SK-N-DZ (cell line): ENCODE measurements around the gene CCDC15.

Experiments
- DNase-seq: peaks from one replicate; pipeline ENCODE4 v3.0.0-alpha.2; 2015; ENCODE audit warnings: low spot score

Gene CCDC15

GRCh38 chr11:125063429-125064043 lies 109.5 kb downstream of the CCDC15 start:
- DNase-seq = no peak

- DNase-seq = no peak
Observed at GRCh38 chr11:125064070-125064469, 110.1 kb downstream of the CCDC15 start.

- DNase-seq = no peak
Observed at GRCh38 chr11:125068368-125068767, 114.4 kb downstream of the CCDC15 start.

DNA sequence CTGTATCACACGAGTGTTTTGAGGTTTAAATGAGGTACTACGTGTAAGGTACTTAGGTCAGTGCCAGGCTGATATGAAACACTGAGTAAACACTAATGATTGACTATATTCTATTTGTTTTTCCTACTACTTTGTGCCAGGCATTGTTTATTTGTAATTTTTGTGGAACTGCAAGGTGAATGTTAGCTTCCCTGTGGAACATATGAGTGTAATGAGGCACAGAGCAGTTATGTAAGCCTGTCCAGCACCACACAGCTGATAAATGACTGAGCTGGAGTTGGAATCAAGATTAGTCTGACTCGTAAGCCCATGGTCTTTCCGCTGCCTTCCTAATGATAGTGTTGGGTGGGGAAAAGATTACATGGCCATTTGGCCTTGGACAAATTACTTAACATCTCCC lies 115.0 kb downstream of the CCDC15 start:
- DNase-seq = no peak

DNA sequence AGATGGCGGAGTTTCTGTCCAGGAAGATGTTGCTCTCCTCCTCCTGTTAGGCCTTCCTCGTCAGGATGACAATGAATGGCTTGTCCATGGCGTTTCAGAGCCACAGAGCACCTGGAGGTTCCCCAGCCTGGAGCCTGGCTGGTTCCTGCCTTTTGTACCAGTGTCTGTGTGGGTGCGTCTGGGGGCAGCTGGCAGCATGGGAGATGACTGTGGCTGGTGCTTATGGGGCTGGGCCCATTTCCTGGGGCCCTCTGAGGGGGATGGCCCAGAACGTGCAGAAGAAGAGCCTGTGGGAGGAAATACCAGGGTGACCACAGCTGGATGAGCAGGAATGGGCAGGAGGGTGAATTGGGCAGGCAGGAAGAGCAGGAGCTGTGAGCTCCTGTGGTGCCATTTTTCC lies 115.8 kb downstream of the CCDC15 start:
- no peak for DNase-seq

- DNase-seq = no peak
Observed at GRCh38 chr11:125070699-125071254, 116.8 kb downstream of the CCDC15 start.

DNA sequence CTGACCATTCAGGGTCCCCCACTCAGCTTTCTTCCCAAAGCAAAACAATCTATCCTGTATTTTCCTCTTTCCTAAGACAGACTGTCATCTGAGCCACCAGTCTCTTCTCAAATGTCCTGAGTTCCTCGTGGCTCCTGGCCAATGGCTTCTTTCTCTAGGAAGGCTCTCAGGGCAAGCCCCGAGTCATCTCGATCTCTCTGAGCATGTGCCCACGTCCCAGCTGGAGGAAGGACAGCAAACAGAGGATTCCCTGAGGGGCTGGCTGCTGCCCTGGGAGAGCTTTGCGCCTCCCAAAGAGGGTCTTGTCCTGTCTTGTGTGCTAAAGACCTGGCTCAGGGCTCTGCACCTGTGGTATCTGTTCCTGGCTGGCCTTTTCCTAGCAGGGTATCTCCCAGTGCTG lies 117.4 kb downstream of the CCDC15 start:
- DNase-seq = no peak

- DNase-seq = no peak
Observed at GRCh38 chr11:125071846-125072217, 117.8 kb downstream of the CCDC15 start.

GRCh38 chr11:125072218-125072960 lies 118.4 kb downstream of the CCDC15 start:
- DNase-seq = no peak

DNA sequence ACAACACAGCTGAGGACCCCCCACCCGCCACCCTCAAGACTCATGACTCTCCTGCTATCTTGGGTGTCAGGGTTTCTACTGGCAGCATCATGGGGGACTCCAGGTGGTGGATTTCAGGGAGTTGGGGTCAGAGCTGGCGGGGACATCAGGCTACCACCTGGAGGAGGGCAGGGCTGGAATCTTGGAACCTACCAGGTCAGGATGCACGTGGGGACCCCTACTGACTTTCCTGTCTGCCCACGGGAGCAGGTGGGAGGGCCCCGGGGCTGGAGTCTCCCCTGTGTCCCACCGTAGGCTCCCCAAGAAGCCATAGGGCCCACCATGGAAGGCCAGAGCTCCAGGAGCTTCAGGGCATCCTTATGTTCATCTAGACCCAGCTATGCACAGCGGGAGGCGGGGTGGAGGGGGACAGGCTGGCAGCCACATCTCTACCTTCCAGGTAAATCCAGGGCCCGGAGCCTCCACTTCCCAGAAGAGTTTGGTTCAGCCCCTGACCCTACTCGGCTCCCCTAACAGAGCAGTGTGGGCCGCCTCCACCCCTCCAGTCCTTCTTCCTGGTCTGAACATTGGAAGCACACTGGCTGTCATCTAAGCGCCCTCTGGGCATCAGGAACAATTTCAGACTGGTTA lies 119.1 kb downstream of the CCDC15 start:
- DNase-seq = no peak

DNA sequence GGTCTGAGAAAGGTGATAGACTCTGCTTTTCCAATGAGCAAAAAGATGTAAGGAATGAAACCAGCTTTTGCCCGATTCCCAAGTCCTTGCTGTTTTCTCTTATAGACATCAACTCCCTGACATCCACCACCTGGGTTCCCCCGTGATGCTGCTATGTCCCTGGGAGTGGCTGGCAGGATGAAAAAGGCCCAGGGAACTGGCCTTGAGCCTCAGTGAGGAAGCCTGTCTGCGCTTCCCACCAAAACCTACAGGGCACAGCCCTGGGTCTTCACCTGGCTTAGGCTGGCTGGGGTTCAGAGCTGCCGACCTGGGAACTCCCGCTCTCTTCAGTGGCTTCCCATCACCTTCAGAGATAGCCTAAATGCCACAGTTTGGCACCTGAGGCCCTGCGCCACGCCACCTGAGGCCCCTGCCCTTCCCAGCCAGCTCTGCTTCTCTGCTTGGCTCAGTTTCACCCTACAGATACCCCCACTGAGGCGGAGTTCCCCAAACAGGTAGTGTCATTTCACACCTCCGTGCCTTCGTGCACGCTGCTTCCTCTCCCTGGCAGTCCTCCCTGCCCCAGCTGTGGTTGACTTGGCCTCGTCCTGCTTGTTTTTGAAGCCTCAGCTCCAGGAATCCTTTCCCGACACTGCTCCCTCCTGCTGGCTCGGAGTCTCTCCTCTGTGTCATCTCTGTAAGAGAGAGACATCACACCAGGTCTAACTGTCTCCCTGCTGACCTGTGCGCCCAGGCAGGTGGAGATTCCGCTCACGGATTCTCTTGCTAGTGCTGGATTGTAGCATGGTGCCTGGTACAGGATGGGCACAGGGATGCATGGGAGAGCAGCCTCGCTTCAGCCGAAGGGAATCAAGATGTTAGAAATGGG lies 119.8 kb downstream of the CCDC15 start:
- no peak for DNase-seq

- DNase-seq = no peak
Observed at GRCh38 chr11:125074511-125075241, 120.7 kb downstream of the CCDC15 start.

GRCh38 chr11:125075242-125075625 lies 121.2 kb downstream of the CCDC15 start:
- DNase-seq = no peak

GRCh38 chr11:125075900-125076317 lies 121.9 kb downstream of the CCDC15 start:
- DNase-seq = no peak

GRCh38 chr11:125076378-125076945 lies 122.5 kb downstream of the CCDC15 start:
- DNase-seq = no peak

GRCh38 chr11:125078016-125078415 lies 124.0 kb downstream of the CCDC15 start:
- DNase-seq = no peak

DNA sequence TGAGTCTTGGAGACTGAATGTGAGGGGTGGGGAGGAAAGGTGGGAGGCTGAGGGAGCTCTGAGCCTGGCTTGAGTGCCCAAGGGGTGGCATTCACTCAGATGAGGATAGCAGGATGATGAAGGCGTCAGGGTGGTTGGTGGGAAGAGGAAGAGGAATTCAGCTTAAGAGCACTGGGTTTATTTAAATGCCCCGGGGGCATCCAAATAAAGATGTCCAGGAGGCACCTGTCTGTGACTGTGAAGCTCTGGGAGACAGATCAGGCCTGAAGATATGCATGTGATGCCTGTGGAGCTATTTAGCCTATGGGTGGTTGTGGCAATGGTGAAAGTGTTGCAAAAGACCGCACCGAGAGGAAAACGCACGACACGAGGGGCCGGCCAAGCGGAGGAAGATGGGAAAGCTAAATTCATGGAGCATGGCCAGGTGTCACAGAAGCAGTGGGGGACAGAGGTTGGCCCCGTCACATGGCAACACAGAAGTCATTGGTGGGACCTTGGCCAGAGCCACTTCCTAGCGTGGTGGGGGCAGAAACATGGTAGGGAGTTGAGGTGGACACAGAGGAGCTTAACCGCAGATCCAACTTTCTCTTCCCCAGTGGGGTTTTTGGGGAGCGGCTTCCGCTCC lies 124.6 kb downstream of the CCDC15 start:
- DNase-seq = no peak

- no peak for DNase-seq
Observed at GRCh38 chr11:125079151-125079877, 125.3 kb downstream of the CCDC15 start.

DNA sequence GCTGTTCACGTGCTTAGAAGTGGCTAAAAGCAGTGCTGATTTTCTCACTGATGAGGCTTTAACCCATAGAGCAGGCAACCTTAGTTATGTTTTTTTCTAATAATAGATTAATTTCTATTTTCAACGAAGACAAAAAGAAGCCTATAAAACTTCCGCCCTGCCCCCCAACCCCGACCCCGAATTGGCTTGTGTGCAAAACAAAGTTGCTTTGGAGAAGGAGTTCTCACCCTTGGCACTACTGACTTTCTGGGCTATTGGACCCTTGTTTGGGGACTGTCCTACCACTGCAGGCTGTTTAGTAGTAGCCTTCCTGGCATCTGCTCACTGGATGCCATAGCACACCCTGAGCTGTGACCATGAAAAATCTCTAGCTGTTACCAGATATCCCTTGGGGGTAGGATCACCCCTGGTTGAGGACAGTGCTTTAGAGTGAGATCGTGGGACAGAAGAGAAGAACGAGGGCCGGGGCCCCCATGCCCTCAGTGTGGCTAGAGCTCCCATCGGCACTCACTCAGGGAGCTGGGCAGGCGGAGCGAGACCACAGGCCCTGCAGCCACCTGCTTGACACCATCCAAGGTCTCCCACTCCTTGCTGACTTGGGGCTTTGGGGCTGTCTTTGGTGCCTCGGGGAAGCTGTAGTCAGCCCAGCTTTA lies 126.0 kb downstream of the CCDC15 start:
- DNase-seq = no peak
